Measurements from ENCODE around the gene CHCHD10.

- TF ChIP-seq, protein P1, sequence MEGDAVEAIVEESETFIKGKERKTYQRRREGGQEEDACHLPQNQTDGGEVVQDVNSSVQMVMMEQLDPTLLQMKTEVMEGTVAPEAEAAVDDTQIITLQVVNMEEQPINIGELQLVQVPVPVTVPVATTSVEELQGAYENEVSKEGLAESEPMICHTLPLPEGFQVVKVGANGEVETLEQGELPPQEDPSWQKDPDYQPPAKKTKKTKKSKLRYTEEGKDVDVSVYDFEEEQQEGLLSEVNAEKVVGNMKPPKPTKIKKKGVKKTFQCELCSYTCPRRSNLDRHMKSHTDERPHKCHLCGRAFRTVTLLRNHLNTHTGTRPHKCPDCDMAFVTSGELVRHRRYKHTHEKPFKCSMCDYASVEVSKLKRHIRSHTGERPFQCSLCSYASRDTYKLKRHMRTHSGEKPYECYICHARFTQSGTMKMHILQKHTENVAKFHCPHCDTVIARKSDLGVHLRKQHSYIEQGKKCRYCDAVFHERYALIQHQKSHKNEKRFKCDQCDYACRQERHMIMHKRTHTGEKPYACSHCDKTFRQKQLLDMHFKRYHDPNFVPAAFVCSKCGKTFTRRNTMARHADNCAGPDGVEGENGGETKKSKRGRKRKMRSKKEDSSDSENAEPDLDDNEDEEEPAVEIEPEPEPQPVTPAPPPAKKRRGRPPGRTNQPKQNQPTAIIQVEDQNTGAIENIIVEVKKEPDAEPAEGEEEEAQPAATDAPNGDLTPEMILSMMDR (IDR thresholded peaks at IDR 0.05), result no peak
- TF ChIP-seq POLR2A (IDR thresholded peaks at IDR 0.05), result no peak
These were observed 15.6 kb downstream of the CHCHD10 start for GRCh38 chr22:23752090-23752691.

All from Peyer's patch (tissue), 4 donors.